ENCODE data around the gene SV2C. TPM values are rescaled to one million over a fixed set of nuclear protein-coding genes. Genes with fewer than 3 reads are reported as not detected.

The SV2C gene
- total and polyA plus RNA-seq, 10 of the 15 experiments (the other 5 are each of a cell fraction or from before 2014, with no cell fraction given), result under 0.01 to 1.1 (median 0.63) TPM

DNA sequence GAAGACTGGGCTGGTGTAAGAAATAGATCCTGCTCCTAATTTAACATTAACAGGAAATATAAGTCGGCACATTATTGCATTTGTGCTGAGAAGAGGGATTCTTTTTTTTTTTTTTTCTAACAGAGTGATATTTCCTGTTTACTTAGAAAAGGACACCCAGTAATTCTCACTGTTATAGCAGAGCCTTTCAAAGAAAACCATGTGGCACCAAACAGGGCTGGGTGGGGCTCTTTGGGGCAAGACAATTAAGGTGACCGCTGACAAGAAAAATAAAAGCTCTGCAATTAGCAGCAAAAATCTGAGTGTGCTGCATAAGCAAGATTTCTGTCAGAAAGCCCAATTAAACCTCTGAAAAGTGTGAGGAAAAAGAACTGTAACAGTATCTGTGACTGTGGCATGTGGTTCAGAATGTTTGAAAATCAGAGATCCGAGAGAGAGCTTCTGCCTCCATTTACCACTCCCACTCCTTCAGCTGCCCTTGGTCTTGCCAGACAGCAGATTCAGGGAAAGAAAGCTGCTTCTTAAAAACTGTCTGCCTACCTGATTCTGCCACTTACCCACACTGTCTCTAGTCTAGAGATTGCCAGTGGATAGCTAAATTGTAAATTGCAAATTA lies 242.8 kb downstream of the SV2C start:
- TF ChIP-seq IKZF2 (IDR thresholded peaks at IDR 0.05) (no peak), ZNF384 (IDR thresholded peaks at IDR 0.05; ENCODE audit: borderline replicate concordance, low read depth, low read length) (peak; percentile 60; the same call in 1 of the 2 replicates), ESRRA (IDR thresholded peaks at IDR 0.05; ENCODE audit: low read length) (no peak), TAF1 (IDR thresholded peaks at IDR 0.05; ENCODE audit: borderline replicate concordance, low read depth, low read length) (no peak), EED (IDR thresholded peaks at IDR 0.05; ENCODE audit: low read depth) (no peak), MEF2B (IDR thresholded peaks at IDR 0.05; ENCODE audit: partially characterized antibody, poor library complexity, severe bottlenecking) (no peak), TARDBP (IDR thresholded peaks at IDR 0.05; ENCODE audit: borderline replicate concordance) (no peak)
- TF ChIP-seq, protein P1, sequence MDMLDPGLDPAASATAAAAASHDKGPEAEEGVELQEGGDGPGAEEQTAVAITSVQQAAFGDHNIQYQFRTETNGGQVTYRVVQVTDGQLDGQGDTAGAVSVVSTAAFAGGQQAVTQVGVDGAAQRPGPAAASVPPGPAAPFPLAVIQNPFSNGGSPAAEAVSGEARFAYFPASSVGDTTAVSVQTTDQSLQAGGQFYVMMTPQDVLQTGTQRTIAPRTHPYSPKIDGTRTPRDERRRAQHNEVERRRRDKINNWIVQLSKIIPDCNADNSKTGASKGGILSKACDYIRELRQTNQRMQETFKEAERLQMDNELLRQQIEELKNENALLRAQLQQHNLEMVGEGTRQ (IDR thresholded peaks at IDR 0.05; ENCODE audit: borderline replicate concordance, low read depth, low read length), result no peak
- Histone ChIP-seq H3K4me1 (ENCODE audit: control insufficient read depth, insufficient read depth, low read length) (no peaks in the 10 kb centered on the region), H3K9ac (ENCODE audit: control insufficient read depth, insufficient read depth, low read length) (no peak overlapping the region), H3K4me2 (ENCODE audit: control insufficient read depth, insufficient read depth) (no peak overlapping the region), H3K9me3 (replicated peaks; ENCODE audit: control insufficient read depth, insufficient read depth, low read length) (no peaks in the 10 kb centered on the region), H3K27me3 (replicated peaks in 1 of 2; ENCODE audit: control insufficient read depth in 2 of 2, insufficient read depth in 2 of 2, low read length in 1 of 2) (no peaks in the 10 kb centered on the region), H3K36me3 (ENCODE audit: control insufficient read depth in 2 of 2, insufficient read depth in 2 of 2, low read length in 1 of 2) (no peaks in the 10 kb centered on the region), H3K79me2 (ENCODE audit: control insufficient read depth, insufficient read depth, low read length) (no peaks in the 10 kb centered on the region), H2AFZ (ENCODE audit: control insufficient read depth, low read depth, low read length) (no peak overlapping the region), H3K27ac (ENCODE audit: control insufficient read depth, insufficient read depth) (no peak overlapping the region), H3K4me3 (no peak overlapping the region), H4K20me1 (ENCODE audit: control insufficient read depth, insufficient read depth) (no peaks in the 10 kb centered on the region)
- POLR2A ChIA-PET, result interaction anchor here (0.5 to 1.5 kb wide), 2 partner anchors 20 to 277 kb away, joined by 3 read pairs; no protein-coding TSS in a partner anchor
- 49% methylated on average over 3 of the region's 3 CpGs for WGBS (ENCODE audit: insufficient coverage, insufficient replicate concordance, low lambda C conversion rate, missing lambda C conversion rate)
- CTCF ChIA-PET, result interaction anchor here (1.0 to 1.9 kb wide), 2 partner anchors 15 to 257 kb away, joined by 3 to 7 read pairs; no protein-coding TSS in a partner anchor
- SMC1A ChIA-PET (ENCODE audit: uncharacterized antibody, unreplicated experiment), result interaction anchor here (1.7 kb wide), 1 partner anchor 10 kb away, joined by 11 read pairs; no protein-coding TSS in a partner anchor
- no TSS peak for BruUV-seq (replicated peaks)
- RAD21 ChIA-PET (ENCODE audit: unreplicated experiment), result no interaction called here
- in situ Hi-C loops (cut with MboI), result no loop called here
- DNase-seq (ENCODE audit: low read depth, low spot score) (no peak), FAIRE-seq (no peak), ATAC-seq (0 out of 3 replicates have a peak, but pooled peaks have one; percentile 20)
- intact Hi-C loops (cut with micrococcal nuclease; ENCODE audit: unreplicated experiment), result no loop called here
